ENCODE data around the gene KCNJ2. TPM values are rescaled to one million over a fixed set of nuclear protein-coding genes. Genes with fewer than 3 reads are reported as not detected.

Gene KCNJ2
- total RNA-seq, 1 experiment from 2014 or later: 0.70 TPM

DNA sequence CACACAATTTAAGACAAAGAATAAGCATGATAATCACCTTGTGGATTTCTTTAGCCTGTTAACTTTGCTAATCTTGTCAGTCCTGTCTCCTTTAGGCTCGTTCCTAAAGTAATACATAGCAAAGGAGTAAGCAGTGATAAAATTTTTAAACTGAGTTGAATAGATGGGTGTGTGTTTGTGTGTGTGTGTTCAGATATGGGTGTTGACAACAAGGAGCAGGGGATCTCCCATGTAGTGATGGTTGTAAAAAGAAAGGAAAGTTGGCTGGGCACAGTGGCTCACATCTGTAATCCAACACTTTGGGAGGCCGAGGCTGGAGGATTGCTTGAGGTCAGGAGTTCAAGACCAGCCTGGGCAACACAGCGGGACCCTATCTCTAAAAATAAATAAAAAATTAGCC, 44.6 kb upstream of the KCNJ2 start:
- Mint-ChIP-seq H3K9me3 (ENCODE audit: unreplicated experiment) (peaks cover 9% of the 10 kb centered on the region), H3K27me3 (ENCODE audit: insufficient read depth, unreplicated experiment) (no peaks in the 10 kb centered on the region), H3K36me3 (ENCODE audit: insufficient read depth, unreplicated experiment) (no peaks in the 10 kb centered on the region), H3K4me3 (ENCODE audit: unreplicated experiment) (no peak overlapping the region), H3K4me1 (ENCODE audit: low read depth, unreplicated experiment) (peaks cover 43% of the 10 kb centered on the region), H3K27ac (ENCODE audit: unreplicated experiment) (no peak overlapping the region)
- ChIA-PET CTCF (interaction anchor here (0.7 kb wide), 1 partner anchor 519 kb away, joined by 3 read pairs; no protein-coding TSS in a partner anchor), POLR2A (no interaction called here)
- BruUV-seq (replicated peaks): no TSS peak
- H3K36me3 ChIP-seq (ENCODE audit: control insufficient read depth, insufficient read depth, low read length): no peaks in the 10 kb centered on the region
- no peak for DNase-seq
- no peaks in the 10 kb centered on the region for H3K27me3 ChIP-seq (replicated peaks; ENCODE audit: control insufficient read depth, insufficient read depth, low read length)
- no peak overlapping the region for H3K4me3 ChIP-seq (ENCODE audit: low read depth, low read length)
- intact Hi-C loops (cut with micrococcal nuclease; ENCODE audit: unreplicated experiment): no loop called here
- TF ChIP-seq, protein P1, sequence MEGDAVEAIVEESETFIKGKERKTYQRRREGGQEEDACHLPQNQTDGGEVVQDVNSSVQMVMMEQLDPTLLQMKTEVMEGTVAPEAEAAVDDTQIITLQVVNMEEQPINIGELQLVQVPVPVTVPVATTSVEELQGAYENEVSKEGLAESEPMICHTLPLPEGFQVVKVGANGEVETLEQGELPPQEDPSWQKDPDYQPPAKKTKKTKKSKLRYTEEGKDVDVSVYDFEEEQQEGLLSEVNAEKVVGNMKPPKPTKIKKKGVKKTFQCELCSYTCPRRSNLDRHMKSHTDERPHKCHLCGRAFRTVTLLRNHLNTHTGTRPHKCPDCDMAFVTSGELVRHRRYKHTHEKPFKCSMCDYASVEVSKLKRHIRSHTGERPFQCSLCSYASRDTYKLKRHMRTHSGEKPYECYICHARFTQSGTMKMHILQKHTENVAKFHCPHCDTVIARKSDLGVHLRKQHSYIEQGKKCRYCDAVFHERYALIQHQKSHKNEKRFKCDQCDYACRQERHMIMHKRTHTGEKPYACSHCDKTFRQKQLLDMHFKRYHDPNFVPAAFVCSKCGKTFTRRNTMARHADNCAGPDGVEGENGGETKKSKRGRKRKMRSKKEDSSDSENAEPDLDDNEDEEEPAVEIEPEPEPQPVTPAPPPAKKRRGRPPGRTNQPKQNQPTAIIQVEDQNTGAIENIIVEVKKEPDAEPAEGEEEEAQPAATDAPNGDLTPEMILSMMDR (IDR thresholded peaks at IDR 0.05; ENCODE audit: insufficient read depth in 1 of 2, low read depth in 1 of 2, low read length in 1 of 2, severe bottlenecking in 1 of 2, unreplicated experiment in 1 of 2): no peak
- peaks cover 28% of the 10 kb centered on the region for H3K4me1 ChIP-seq
- H3K9me3 ChIP-seq: no peaks in the 10 kb centered on the region

DNA sequence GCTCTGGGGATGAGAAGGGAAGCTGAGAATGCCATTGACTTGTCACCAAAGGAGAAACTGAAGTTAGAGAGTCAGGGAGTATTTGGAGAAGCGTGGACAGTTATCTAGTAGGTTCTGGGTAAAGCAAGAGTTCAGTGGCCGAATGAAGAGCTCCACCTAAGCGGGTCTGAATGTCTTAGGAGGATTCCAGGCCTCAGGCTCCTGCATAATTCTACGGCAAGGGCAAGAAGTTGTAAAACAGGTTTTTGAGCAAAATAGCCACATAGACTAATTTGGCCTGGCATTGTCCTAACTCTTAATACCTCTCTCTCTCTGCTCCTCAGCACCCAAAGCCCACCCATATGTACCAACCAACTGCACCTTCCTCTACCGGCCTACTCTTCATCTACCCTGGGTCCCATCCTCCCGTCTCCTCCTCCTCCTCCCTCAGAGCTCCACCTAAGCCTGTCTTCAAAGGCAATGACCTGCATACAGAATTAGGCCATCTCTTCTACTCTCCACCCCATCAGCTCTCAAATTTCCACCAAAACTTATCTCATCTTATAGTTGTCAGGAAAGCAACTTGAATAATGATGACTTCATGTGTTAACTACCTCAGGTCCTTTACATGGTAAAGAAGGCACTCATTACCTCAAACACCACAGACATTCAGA, 42.0 kb upstream of the KCNJ2 start:
- Histone ChIP-seq H3K4me1 (peaks cover 28% of the 10 kb centered on the region), H3K36me3 (ENCODE audit: control insufficient read depth, insufficient read depth, low read length) (no peaks in the 10 kb centered on the region), H3K9me3 (no peaks in the 10 kb centered on the region), H3K4me3 (ENCODE audit: low read depth, low read length) (no peak overlapping the region), H3K27me3 (replicated peaks; ENCODE audit: control insufficient read depth, insufficient read depth, low read length) (no peaks in the 10 kb centered on the region)
- CTCF ChIA-PET: no interaction called here
- no TSS peak for BruUV-seq (replicated peaks)
- intact Hi-C loops (cut with micrococcal nuclease; ENCODE audit: unreplicated experiment): no loop called here
- Mint-ChIP-seq H3K27ac (ENCODE audit: unreplicated experiment) (no peak overlapping the region), H3K4me1 (ENCODE audit: low read depth, unreplicated experiment) (peaks cover 43% of the 10 kb centered on the region), H3K27me3 (ENCODE audit: insufficient read depth, unreplicated experiment) (no peaks in the 10 kb centered on the region), H3K9me3 (ENCODE audit: unreplicated experiment) (no peaks in the 10 kb centered on the region), H3K36me3 (ENCODE audit: insufficient read depth, unreplicated experiment) (peaks cover 6% of the 10 kb centered on the region), H3K4me3 (ENCODE audit: unreplicated experiment) (no peak overlapping the region)
- TF ChIP-seq, protein P1 (IDR thresholded peaks at IDR 0.05; ENCODE audit: insufficient read depth in 1 of 2, low read depth in 1 of 2, low read length in 1 of 2, severe bottlenecking in 1 of 2, unreplicated experiment in 1 of 2): no peak
- no peak for DNase-seq
- POLR2A ChIA-PET: no interaction called here

DNA sequence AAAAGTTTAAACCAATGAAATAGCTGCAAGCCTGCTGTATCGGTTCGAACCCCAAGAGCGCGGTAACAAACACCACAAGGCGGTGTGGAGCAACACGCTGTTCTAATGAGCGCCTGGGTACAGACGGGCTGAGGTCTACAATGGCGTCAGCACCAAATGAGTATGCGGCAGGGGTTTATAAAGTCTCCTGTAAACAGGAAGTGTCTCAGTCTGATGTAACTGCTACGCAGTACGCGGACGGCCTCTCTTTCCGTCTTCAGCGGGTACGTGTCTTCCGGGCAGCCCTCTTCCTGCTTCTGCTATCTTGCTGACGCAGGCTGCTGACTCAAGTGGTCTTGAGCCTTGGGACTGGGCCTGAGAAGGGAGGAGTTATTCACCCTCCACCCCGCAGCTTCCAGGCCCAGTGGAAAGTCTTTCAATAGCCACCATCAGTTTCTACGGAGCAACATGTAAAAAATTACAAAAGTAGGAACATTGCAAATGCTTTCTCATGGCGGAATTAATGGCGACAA, 40.5 kb upstream of the KCNJ2 start:
- Mint-ChIP-seq H3K27me3 (ENCODE audit: insufficient read depth, unreplicated experiment) (no peaks in the 10 kb centered on the region), H3K9me3 (ENCODE audit: unreplicated experiment) (no peaks in the 10 kb centered on the region), H3K36me3 (ENCODE audit: insufficient read depth, unreplicated experiment) (peaks cover 6% of the 10 kb centered on the region), H3K4me3 (ENCODE audit: unreplicated experiment) (no peak overlapping the region), H3K27ac (ENCODE audit: unreplicated experiment) (no peak overlapping the region), H3K4me1 (ENCODE audit: low read depth, unreplicated experiment) (peaks cover 30% of the 10 kb centered on the region)
- Histone ChIP-seq H3K36me3 (ENCODE audit: control insufficient read depth, insufficient read depth, low read length) (no peaks in the 10 kb centered on the region), H3K4me3 (ENCODE audit: low read depth, low read length) (no peak overlapping the region), H3K4me1 (peaks cover 15% of the 10 kb centered on the region), H3K27me3 (replicated peaks; ENCODE audit: control insufficient read depth, insufficient read depth, low read length) (no peaks in the 10 kb centered on the region), H3K9me3 (no peaks in the 10 kb centered on the region)
- intact Hi-C loops (cut with micrococcal nuclease; ENCODE audit: unreplicated experiment): no loop called here
- BruUV-seq (replicated peaks): no TSS peak
- no peak for DNase-seq
- TF ChIP-seq, protein P1 (IDR thresholded peaks at IDR 0.05; ENCODE audit: insufficient read depth in 1 of 2, low read depth in 1 of 2, low read length in 1 of 2, severe bottlenecking in 1 of 2, unreplicated experiment in 1 of 2): no peak
- ChIA-PET CTCF (no interaction called here), POLR2A (no interaction called here)
